Mucosa of descending colon (tissue), 3 donors: ENCODE measurements around the gene P2RY10. TPM values are rescaled to one million over a fixed set of nuclear protein-coding genes. Genes with fewer than 3 reads are reported as not detected.

ENCODE experiments used
- ATAC-seq: fragments of 200-7000 bp; cut with Tn5 transposase; one replicate; pipeline ENCODE4 v1.9.1; 2020; ENCODE audit warnings: mild to moderate bottlenecking, moderate library complexity
- DNase-seq, 3 donors: peaks; one replicate each; pipeline ENCODE4 v3.0.0-alpha.2; 2020
- H3K36me3 ChIP-seq: fragments of 200-600 bp; one replicate; pipeline ENCODE4 v1.8.0; 2021; ENCODE audit warnings: low read depth, mild to moderate bottlenecking
- H3K4me1 ChIP-seq: fragments of 200-600 bp; one replicate; pipeline ENCODE4 v1.8.0; 2021; ENCODE audit warnings: low read depth, mild to moderate bottlenecking
- H3K4me3 ChIP-seq: fragments of 200-600 bp; one replicate; pipeline ENCODE4 v1.8.0; 2021; ENCODE audit warnings: mild to moderate bottlenecking
- H3K9me3 ChIP-seq: fragments of 200-600 bp; one replicate; pipeline ENCODE4 v1.8.0; 2021; ENCODE audit warnings: mild to moderate bottlenecking
- intact Hi-C, 2 donors: fragments of 100-400 bp; cut with DNase I in 1 of 2; cut with micrococcal nuclease in 1 of 2; formaldehyde crosslinking; loops; one replicate each; pipeline versions ENCODE4 v1.11.0 to v1.11.1; 2022; cut with DNase I, micrococcal nuclease
- total RNA-seq, 3 donors: library from RNA; stranded (reverse); fragmentation: NEBNext Ultra II Directional in 2 of 3; extraction: Animal tissue kit (Norgen Biotek cat#: 25700) in 2 of 3; gene quantifications; one replicate each; pipeline versions ENCODE4 v1.2.1 to v1.2.4, GENCODE V29; 2021 to 2023
- TF ChIP-seq, protein P1 (sequence below): fragments of 200-600 bp; IDR thresholded peaks from one replicate; pipeline ENCODE4 v1.8.0; 2022; ENCODE audit warnings: antibody characterized with exemption, mild to moderate bottlenecking
- donor health status: DM: no; HTN: no; CAD: no; lungs with moderate emphysema.
- donor health status: DM: no; HTN: no; CAD: no.
- donor health status: DM: no; HTN: yes; CAD: no.

The P2RY10 gene
- total RNA-seq, 3 donors from 2014 or later, result 0.82 to 2.5 (median 2.3) TPM

DNA sequence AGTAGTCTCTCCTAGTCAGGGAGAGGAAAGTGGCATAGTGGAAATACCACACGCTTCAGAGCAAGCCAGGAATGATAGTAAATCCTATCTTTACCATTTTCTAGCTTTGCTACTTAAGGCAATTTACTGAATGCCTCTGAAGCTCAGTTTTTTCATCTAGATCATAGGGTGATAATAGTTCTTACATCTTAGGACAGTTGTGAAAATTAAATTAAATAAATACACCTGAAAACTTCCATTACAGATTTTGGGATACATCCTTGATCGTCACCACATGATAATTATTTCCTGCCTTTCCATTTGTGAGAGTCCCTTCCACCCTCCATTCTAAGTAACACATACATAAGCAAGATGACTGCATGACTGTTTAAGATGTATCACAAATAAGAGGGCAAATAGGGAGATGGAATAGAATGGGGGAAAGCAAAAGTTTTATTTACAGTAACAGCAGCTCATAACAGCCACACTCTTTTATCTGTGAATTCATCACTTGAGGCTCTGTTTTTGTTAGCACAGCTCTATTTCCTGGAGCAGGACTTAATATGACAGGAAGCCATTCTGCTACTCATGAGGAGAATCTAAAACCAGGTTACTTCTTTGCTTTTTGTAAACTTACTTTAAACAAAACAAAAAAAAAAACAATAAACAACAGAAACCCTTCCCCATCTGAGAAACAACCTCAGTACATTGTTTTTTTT is 13.4 kb downstream of the P2RY10 start:
- intact Hi-C loops, result no loop called here
- ATAC-seq (no peak), DNase-seq (no peak)
- Histone ChIP-seq H3K4me3 (no peak overlapping the region), H3K36me3 (no peaks in the 10 kb centered on the region), H3K9me3 (no peaks in the 10 kb centered on the region), H3K4me1 (no peaks in the 10 kb centered on the region)
- TF ChIP-seq, protein P1, sequence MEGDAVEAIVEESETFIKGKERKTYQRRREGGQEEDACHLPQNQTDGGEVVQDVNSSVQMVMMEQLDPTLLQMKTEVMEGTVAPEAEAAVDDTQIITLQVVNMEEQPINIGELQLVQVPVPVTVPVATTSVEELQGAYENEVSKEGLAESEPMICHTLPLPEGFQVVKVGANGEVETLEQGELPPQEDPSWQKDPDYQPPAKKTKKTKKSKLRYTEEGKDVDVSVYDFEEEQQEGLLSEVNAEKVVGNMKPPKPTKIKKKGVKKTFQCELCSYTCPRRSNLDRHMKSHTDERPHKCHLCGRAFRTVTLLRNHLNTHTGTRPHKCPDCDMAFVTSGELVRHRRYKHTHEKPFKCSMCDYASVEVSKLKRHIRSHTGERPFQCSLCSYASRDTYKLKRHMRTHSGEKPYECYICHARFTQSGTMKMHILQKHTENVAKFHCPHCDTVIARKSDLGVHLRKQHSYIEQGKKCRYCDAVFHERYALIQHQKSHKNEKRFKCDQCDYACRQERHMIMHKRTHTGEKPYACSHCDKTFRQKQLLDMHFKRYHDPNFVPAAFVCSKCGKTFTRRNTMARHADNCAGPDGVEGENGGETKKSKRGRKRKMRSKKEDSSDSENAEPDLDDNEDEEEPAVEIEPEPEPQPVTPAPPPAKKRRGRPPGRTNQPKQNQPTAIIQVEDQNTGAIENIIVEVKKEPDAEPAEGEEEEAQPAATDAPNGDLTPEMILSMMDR, result no peak

GRCh38 chrX:78960888-78961287 is 15.7 kb downstream of the P2RY10 start:
- ATAC-seq (no peak), DNase-seq (no peak)
- Histone ChIP-seq H3K9me3 (no peaks in the 10 kb centered on the region), H3K36me3 (no peaks in the 10 kb centered on the region), H3K4me3 (no peak overlapping the region), H3K4me1 (no peaks in the 10 kb centered on the region)
- TF ChIP-seq, protein P1, result no peak
- intact Hi-C loops, result no loop called here

GRCh38 chrX:78964598-78964997 is 19.4 kb downstream of the P2RY10 start:
- no peaks in the 10 kb centered on the region for H3K36me3 ChIP-seq
- no peak for ATAC-seq
- TF ChIP-seq, protein P1, result no peak
- DNase-seq, result no peak
- H3K9me3 ChIP-seq, result peaks cover 3% of the 10 kb centered on the region
- no peak overlapping the region for H3K4me3 ChIP-seq
- intact Hi-C loops, result no loop called here
- H3K4me1 ChIP-seq, result no peaks in the 10 kb centered on the region

DNA sequence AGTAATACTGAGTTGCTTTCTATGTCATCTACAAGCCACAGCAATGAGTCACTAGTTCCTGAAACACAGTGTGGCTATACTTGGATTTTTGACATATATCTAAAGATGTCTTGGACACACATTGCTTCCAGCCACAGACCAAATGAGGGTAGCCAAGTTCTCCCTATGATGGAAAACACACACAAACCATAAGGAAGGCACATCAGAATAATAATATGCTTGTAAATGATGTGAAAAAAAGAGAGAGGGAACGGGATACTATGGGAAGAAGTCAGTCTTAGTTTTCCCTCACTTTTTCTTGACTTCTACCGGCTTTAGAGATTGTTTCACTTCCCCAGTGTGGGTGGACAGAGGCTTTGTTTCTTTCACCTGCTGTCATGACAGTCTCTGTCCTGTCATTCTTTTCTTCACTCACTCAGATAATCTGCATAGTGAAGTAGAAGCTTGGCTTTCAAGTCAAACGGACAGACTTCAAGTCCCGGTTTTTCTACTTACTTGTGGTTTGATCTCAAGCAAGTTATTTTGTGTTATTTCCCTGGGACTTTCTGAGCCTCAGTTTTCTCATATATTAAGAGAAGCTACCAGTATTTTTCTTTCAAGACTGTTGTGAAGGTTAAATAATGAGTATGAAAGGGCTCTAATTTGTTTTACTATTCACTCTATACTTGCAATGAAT is 34.7 kb downstream of the P2RY10 start:
- intact Hi-C loops, result no loop called here
- TF ChIP-seq, protein P1, result no peak
- DNase-seq, result no peak
- H3K4me3 ChIP-seq, result no peak overlapping the region
- H3K9me3 ChIP-seq, result no peaks in the 10 kb centered on the region
- no peak for ATAC-seq
- H3K4me1 ChIP-seq, result no peaks in the 10 kb centered on the region
- H3K36me3 ChIP-seq, result no peaks in the 10 kb centered on the region

DNA sequence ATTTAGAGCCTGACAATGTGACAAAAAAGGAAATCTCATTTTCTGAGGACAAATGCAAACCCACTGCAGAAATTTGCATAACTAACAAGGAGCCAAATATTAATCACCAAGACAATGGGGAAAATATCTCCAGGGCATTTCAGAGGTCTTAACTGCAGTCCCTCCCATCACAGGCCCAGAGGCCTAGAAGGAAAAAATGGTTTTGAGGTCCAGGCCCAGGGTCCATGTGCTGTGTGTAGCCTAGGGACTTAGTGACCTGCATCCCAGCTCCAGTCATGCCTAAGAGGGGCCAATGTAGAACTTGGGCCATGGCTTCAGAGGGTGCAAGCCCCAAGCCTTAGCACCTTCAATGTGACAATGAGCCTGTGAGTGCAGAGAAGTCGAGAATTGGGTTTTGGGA is 44.2 kb downstream of the P2RY10 start:
- intact Hi-C loops, result no loop called here
- ATAC-seq (no peak), DNase-seq (no peak)
- TF ChIP-seq, protein P1, result no peak
- H3K36me3 ChIP-seq, result no peaks in the 10 kb centered on the region
- no peaks in the 10 kb centered on the region for H3K9me3 ChIP-seq
- H3K4me1 ChIP-seq, result no peaks in the 10 kb centered on the region
- H3K4me3 ChIP-seq, result no peak overlapping the region
